Uterus (tissue), 4 donors: ENCODE data around the gene COPE. TPM values are rescaled to one million over a fixed set of nuclear protein-coding genes. Genes with fewer than 3 reads are reported as not detected.

ENCODE experiments used
- DNase-seq, 2 donors: peaks; one replicate each; pipeline ENCODE4 v3.0.0-alpha.2; 2019 to 2020
- H3K27ac ChIP-seq, 2 donors: fragments of 200-600 bp; sonication (generic); 1 replicate in 1 of 2; 2 replicates in 1 of 2; pipeline ENCODE4 v1.5.1; 2016 to 2018
- H3K27me3 ChIP-seq, 2 donors: fragments of 200-600 bp; sonication (generic); one replicate each; pipeline ENCODE4 v1.5.1; 2018 to 2019; ENCODE audit warnings: control low read depth in 1 of 2
- H3K36me3 ChIP-seq, 2 donors: fragments of 200-600 bp; sonication (generic); one replicate each; pipeline ENCODE4 v1.5.1; 2019; ENCODE audit warnings: control low read depth in 1 of 2
- H3K4me1 ChIP-seq, 2 donors: fragments of 200-600 bp; sonication (generic); one replicate each; pipeline ENCODE4 v1.5.1; 2018 to 2019; ENCODE audit warnings: control low read depth in 1 of 2
- H3K4me3 ChIP-seq, 2 donors: fragments of 200-600 bp; sonication (generic); 1 replicate in 1 of 2; 2 replicates in 1 of 2; pipeline ENCODE4 v1.5.1; 2018 to 2019; ENCODE audit warnings: mild to moderate bottlenecking in 1 of 2
- H3K9me3 ChIP-seq, 2 donors: fragments of 200-600 bp; sonication (generic); one replicate each; pipeline ENCODE4 v1.5.1; 2019; ENCODE audit warnings: control low read depth in 1 of 2
- POLR2A ChIP-seq, 2 donors: fragments of 450-650 bp; IDR thresholded peaks; one replicate each; pipeline ENCODE4 v1.6.1; 2016; ENCODE audit warnings: antibody characterized with exemption in 2 of 2, mild to moderate bottlenecking in 1 of 2, moderate library complexity in 1 of 2
- intact Hi-C: fragments of 100-400 bp; cut with DNase I; formaldehyde crosslinking; loops from one replicate; pipeline ENCODE4 v1.15.1; 2023; ENCODE audit warnings: low total_unique reads
- total RNA-seq, 4 donors: library from RNA; depleted of rRNA in 3 of 4; stranded (reverse); fragments of >200 nt in 3 of 4; gene quantifications; one replicate each; pipeline versions ENCODE4 v1.1.0 to v1.2.4, GENCODE V29; 2014 to 2023
- TF ChIP-seq, protein P1 (sequence below), 4 experiments: fragments of 200-600 bp in 2 of 4; fragments of 450-650 bp in 2 of 4; sonication (generic) in 2 of 4; IDR thresholded peaks; one replicate each; pipeline ENCODE4 v1.5.1; 2016 to 2019; ENCODE audit warnings: antibody characterized with exemption in 4 of 4, mild to moderate bottlenecking in 2 of 4, moderate library complexity in 1 of 4
- donor health status: DM: yes; HTN: yes; CAD: no.

The COPE gene
- total RNA-seq, 4 donors from 2014 or later: 93.7 to 190 (median 134) TPM

DNA sequence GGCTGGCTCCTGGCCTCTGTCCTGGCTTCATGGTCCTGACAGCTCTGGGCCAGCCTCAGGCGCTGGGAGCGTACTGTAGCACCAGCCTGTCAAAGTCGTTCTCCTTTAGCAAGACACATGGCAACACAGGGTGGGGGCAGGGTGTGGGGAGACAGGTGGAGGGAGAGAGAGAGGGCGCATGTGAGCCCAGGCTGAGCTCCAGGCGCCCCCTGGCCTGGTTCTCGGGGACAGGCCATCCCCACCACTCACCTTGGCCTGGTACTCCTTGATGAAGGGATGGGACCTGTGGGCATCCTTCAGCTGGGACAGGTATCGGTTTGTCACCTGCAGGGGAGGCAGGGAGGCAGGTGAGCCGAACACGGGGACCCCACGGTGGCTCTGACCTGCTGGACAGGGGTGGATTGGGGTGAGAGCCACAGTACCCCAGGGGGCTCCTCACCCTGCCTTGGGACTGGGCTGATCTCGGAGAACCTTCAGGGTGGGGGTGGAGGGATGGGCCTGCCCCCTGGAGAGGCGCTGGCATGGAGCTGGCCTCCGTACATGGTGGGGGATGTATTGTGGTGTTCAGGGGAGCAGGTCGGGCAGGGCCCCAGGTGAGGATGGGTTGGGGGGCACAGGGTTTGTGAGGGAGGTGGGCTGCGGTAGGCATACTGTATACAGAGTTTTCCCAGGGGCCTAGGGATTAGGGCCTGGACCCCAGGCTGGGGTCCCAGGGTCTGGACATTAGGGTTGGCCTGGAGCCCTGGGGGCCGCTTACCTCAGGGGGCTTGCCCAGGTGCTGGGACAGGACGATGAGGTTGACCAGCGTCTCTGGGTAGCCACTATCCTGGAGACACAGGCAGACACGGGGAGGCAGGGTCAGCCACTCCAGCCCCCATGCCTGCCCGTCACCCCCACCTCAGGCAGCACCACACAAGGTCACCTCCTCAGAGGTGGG, 19.3 kb downstream of the COPE start:
- no peak for DNase-seq
- no peaks in the 10 kb centered on the region for H3K9me3 ChIP-seq
- no peaks in the 10 kb centered on the region for H3K36me3 ChIP-seq
- H3K4me3 ChIP-seq: no peak overlapping the region
- no peak overlapping the region for H3K27ac ChIP-seq
- intact Hi-C loops: no loop called here
- TF ChIP-seq, protein P1, sequence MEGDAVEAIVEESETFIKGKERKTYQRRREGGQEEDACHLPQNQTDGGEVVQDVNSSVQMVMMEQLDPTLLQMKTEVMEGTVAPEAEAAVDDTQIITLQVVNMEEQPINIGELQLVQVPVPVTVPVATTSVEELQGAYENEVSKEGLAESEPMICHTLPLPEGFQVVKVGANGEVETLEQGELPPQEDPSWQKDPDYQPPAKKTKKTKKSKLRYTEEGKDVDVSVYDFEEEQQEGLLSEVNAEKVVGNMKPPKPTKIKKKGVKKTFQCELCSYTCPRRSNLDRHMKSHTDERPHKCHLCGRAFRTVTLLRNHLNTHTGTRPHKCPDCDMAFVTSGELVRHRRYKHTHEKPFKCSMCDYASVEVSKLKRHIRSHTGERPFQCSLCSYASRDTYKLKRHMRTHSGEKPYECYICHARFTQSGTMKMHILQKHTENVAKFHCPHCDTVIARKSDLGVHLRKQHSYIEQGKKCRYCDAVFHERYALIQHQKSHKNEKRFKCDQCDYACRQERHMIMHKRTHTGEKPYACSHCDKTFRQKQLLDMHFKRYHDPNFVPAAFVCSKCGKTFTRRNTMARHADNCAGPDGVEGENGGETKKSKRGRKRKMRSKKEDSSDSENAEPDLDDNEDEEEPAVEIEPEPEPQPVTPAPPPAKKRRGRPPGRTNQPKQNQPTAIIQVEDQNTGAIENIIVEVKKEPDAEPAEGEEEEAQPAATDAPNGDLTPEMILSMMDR (IDR thresholded peaks at IDR 0.05): no peak
- TF ChIP-seq POLR2A (IDR thresholded peaks at IDR 0.05): no peak
- peaks cover 0 to 6% of the 10 kb centered on the region in 2 donors for H3K27me3 ChIP-seq
- peaks cover 0 to 14% of the 10 kb centered on the region in 2 donors for H3K4me1 ChIP-seq

DNA sequence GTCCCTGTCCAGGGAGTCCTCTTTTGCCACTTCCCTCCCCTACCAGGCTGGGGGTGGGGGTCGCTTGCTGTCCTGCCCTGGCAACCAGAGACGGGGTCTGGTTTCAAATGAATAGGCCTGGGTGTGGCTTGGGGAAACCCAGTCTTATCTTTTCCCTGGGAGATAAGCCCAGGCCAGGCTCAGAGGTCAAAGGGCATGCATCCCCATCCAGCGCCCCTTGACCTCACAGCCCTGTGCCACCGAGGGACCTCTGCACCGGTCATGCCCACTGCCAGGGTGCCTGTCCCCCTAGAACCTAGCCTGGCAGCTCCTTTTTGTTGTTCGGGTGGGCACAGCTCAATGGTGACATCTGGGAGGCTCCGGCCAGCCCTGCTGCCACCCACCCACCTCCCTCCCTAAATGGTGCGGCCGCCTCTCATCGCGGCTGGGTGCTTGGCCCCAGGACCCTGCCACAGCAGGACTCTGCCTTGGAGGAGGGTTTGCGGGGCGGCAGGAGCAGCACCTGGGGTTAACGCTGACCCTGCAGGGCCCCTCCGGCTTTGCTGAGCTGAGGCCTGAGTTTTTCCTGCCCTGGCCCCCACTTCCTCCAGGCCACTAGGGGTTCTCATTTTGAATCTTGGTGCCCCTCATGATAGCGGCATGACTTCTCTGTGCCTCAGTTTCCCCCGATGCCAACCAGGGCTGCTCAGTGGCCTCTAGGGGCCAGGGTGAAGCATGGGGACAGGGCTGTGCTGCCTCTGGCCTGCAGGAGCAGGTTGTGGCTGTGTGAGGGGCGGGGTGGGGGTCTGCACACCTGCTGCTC, 20.4 kb downstream of the COPE start:
- intact Hi-C loops: no loop called here

DNA sequence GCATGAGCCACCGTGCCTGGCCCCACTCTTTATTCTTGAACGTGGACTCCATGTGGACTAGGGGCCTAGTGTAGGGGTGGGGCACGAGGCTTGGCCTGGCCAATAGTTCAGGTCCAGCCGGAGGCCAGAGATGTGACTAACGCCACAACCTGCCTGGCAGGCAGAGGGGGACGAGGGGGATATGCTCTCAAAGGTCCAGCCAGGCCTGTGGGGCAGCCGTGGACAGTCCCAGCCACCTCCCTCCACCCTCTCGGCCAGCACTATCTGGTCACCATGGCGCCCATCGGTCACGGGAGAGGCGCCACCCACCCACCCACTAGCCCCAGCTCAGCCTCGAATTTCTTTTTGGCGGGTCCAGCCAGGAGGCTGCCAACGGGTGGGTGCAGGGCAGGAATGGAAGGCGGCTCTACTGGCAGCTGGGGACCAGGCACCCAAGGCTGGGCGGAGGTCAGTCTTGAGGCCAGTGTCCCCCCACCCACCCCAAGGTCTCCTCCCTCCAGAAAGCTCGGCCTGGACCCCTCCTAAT, 21.0 kb downstream of the COPE start:
- H3K27me3 ChIP-seq: peaks cover 0 to 6% of the 10 kb centered on the region in 2 donors

More for the DNA sequence above, 20.4 kb downstream of the COPE start:
- no peaks in the 10 kb centered on the region for H3K36me3 ChIP-seq
- H3K4me3 ChIP-seq: no peak overlapping the region
- no peaks in the 10 kb centered on the region for H3K9me3 ChIP-seq
- H3K27ac ChIP-seq: no peak overlapping the region
- TF ChIP-seq, protein P1 (IDR thresholded peaks at IDR 0.05): no peak
- no peak for TF ChIP-seq POLR2A (IDR thresholded peaks at IDR 0.05)
- DNase-seq: no peak
- peaks cover 0 to 6% of the 10 kb centered on the region in 2 donors for H3K27me3 ChIP-seq
- peaks cover 0 to 23% of the 10 kb centered on the region in 2 donors for H3K4me1 ChIP-seq

DNA sequence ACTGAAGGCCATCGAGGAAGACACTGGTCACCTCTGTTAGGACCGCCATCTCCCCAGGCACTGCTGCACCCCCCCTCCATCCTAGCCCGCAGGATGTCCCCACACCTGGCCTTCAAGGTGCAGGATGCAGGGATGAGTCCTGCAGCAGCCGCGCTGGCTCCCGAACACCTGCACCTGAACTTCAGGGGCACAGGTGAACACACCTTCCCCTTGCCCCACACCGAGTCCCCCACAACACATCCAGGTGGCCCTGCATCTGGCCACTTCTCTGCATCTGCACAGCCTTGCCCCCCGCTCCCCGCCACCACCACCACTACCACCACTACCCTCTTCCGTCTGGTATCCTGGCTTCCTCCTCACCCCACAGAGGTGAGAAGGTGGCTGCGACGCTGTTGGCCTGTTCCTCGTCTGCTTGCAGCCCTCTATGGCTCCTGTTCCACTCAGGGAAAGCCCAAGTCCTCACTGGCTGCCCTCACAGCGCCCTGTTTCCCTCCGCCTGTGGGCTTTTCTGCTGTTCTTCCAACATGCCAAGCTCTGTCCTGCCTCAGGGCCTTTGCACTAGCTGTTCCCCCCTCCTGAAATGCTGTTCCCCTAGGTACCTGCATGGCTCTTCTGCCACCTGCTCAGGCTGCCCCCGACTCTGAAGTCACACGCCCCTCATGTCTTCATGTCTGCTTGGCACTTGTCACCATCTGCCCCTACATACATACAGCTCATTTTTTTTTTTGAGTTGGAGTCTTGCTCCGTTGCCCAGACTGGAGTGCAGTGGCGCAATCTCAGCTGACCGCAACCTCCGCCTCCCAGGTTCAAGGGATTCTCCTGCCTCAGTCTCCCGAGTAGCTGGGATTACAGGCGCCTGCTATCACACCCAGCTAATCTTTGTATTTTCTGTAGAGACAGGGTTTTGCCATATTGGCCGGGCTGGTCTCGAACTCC, 21.8 kb downstream of the COPE start:
- intact Hi-C loops: no loop called here
- Histone ChIP-seq H3K4me3 (no peak overlapping the region), H3K4me1 (peaks cover 0 to 23% of the 10 kb centered on the region in 2 donors), H3K36me3 (no peaks in the 10 kb centered on the region), H3K27ac (no peak overlapping the region), H3K9me3 (no peaks in the 10 kb centered on the region), H3K27me3 (peaks cover 0 to 6% of the 10 kb centered on the region in 2 donors)
- TF ChIP-seq, protein P1 (IDR thresholded peaks at IDR 0.05): no peak
- TF ChIP-seq POLR2A (IDR thresholded peaks at IDR 0.05): no peak
- DNase-seq: peak in 1 of 2 donors; percentile 13

More for the DNA sequence above, 21.0 kb downstream of the COPE start:
- H3K27ac ChIP-seq: no peak overlapping the region
- DNase-seq: no peak
- H3K4me3 ChIP-seq: no peak overlapping the region
- H3K9me3 ChIP-seq: no peaks in the 10 kb centered on the region
- H3K36me3 ChIP-seq: no peaks in the 10 kb centered on the region
- intact Hi-C loops: no loop called here
- H3K4me1 ChIP-seq: peaks cover 0 to 23% of the 10 kb centered on the region in 2 donors
- TF ChIP-seq POLR2A (IDR thresholded peaks at IDR 0.05): no peak
- TF ChIP-seq, protein P1 (IDR thresholded peaks at IDR 0.05): no peak
